ENCODE measurements around the gene AHSA1. TPM values are rescaled to one million over a fixed set of nuclear protein-coding genes. Genes with fewer than 3 reads are reported as not detected.

AHSA1 gene
- total RNA-seq, 1 experiment from 2014 or later: 674 TPM

DNA sequence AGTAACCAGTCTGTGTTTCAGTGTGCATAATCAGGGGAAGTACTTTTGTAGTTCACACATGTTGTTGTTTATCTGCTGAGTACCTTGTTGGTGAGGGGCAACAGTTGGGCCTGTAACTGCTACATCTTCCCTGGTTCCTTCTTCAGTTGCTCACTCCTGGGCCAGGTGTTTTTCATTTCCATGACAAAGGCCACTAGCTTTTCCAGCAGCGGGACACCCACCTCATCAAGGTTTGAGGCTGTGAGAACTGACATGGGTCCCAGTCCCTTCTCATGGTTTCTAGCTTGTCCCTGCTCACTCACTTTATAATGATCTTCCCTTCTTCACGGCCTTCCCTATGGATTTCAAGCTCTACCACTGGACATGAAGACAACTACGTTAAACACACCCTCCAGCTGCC, 33.0 kb upstream of the AHSA1 start:
- ChIA-PET CTCF (no interaction called here), POLR2A (ENCODE audit: unreplicated experiment) (no interaction called here)
- Histone ChIP-seq H3K4me1 (replicated peaks; ENCODE audit: insufficient read depth) (no peaks in the 10 kb centered on the region), H3K36me3 (ENCODE audit: low read depth) (peaks cover 35% of the 10 kb centered on the region; the same call in 1 of the 2 replicates), H3K79me2 (ENCODE audit: low read depth) (no peaks in the 10 kb centered on the region), H3F3A (ENCODE audit: insufficient read depth, low read depth) (0 out of 2 replicates have a peak, but pooled peaks cover 8% of the 10 kb centered on the region), H3K27ac (no peak overlapping the region), H3K27me3 (ENCODE audit: insufficient read depth, low read depth) (no peaks in the 10 kb centered on the region), H4K20me1 (ENCODE audit: insufficient read depth) (no peaks in the 10 kb centered on the region), H3K9me2 (ENCODE audit: insufficient read depth) (no peaks in the 10 kb centered on the region), H2AFZ (no peak overlapping the region), H3K4me3 (no peak overlapping the region), H3K4me2 (no peak overlapping the region), H3K9me3 (ENCODE audit: insufficient read depth, low read depth) (peaks cover under 1% of the 10 kb centered on the region; the same call in 1 of the 2 replicates)
- BruUV-seq (replicated peaks): no TSS peak
- intact Hi-C loops (cut with micrococcal nuclease; ENCODE audit: unreplicated experiment): no loop called here
- DNase-seq: no peak
- TF ChIP-seq, protein P1, sequence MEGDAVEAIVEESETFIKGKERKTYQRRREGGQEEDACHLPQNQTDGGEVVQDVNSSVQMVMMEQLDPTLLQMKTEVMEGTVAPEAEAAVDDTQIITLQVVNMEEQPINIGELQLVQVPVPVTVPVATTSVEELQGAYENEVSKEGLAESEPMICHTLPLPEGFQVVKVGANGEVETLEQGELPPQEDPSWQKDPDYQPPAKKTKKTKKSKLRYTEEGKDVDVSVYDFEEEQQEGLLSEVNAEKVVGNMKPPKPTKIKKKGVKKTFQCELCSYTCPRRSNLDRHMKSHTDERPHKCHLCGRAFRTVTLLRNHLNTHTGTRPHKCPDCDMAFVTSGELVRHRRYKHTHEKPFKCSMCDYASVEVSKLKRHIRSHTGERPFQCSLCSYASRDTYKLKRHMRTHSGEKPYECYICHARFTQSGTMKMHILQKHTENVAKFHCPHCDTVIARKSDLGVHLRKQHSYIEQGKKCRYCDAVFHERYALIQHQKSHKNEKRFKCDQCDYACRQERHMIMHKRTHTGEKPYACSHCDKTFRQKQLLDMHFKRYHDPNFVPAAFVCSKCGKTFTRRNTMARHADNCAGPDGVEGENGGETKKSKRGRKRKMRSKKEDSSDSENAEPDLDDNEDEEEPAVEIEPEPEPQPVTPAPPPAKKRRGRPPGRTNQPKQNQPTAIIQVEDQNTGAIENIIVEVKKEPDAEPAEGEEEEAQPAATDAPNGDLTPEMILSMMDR (conservative IDR thresholded peaks at IDR 0.05): no peak
- TF ChIP-seq EZH2 (IDR thresholded peaks at IDR 0.05; ENCODE audit: low read depth): no peak

DNA sequence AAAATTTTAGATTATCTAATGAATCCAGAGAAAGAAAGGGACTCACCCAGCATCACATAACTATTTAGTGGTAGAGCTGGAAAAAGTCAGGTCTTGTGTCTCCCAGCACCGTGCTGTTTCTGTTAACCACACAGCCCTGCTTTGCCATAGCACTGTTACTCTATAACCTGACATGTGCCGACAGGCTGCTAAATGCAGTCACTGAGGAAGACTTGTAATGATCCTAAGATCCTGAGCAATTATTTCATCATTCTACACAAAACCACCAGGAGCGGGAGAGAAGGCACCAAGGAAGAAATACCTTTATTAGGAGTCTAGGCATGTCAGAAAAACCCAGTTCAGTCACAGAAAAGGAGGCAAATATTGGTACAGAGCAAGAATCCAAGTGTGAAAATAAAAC, 31.5 kb upstream of the AHSA1 start:
- Histone ChIP-seq H3F3A (ENCODE audit: insufficient read depth, low read depth) (0 out of 2 replicates have a peak, but pooled peaks cover 7% of the 10 kb centered on the region), H3K9me2 (ENCODE audit: insufficient read depth) (no peaks in the 10 kb centered on the region; the same call in 1 of the 2 replicates), H3K27me3 (ENCODE audit: insufficient read depth, low read depth) (no peaks in the 10 kb centered on the region), H2AFZ (no peak overlapping the region), H3K4me1 (replicated peaks; ENCODE audit: insufficient read depth) (no peaks in the 10 kb centered on the region), H3K9me3 (ENCODE audit: insufficient read depth, low read depth) (no peaks in the 10 kb centered on the region), H3K4me3 (no peak overlapping the region), H3K36me3 (ENCODE audit: low read depth) (peaks cover 36% of the 10 kb centered on the region; the same call in 1 of the 2 replicates), H3K27ac (no peak overlapping the region), H3K4me2 (no peak overlapping the region), H3K79me2 (ENCODE audit: low read depth) (no peaks in the 10 kb centered on the region), H4K20me1 (ENCODE audit: insufficient read depth) (no peaks in the 10 kb centered on the region)
- intact Hi-C loops (cut with micrococcal nuclease; ENCODE audit: unreplicated experiment): no loop called here
- no peak for TF ChIP-seq EZH2 (IDR thresholded peaks at IDR 0.05; ENCODE audit: low read depth)
- TF ChIP-seq, protein P1 (conservative IDR thresholded peaks at IDR 0.05): no peak
- no TSS peak for BruUV-seq (replicated peaks)
- DNase-seq: no peak
- POLR2A ChIA-PET (ENCODE audit: unreplicated experiment): no interaction called here
- CTCF ChIA-PET: interaction anchor here (0.5 kb wide), 1 partner anchor 552 kb away, joined by 4 read pairs; no protein-coding TSS in a partner anchor

DNA sequence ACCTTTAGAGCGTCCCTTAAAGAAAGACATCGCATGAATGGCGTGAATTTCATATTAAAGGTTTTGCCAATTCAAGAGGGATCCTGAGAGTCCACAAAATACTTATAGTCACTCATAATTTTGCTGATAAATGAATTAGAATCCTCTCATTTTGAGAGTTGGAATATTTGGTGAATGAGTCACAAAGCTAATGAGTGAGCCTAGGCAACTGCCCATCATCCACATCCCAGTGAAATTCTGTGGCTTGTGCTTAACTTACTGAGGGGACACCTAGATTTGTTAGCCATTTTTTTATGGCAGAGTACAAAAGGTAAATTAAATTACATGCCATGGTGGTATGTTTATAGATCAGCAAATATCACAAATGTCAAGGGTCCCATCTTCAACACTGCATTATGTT, 21.9 kb upstream of the AHSA1 start:
- Histone ChIP-seq H3K9me2 (ENCODE audit: insufficient read depth) (no peaks in the 10 kb centered on the region; the same call in 1 of the 2 replicates), H3K9me3 (ENCODE audit: insufficient read depth, low read depth) (no peaks in the 10 kb centered on the region), H3K79me2 (ENCODE audit: low read depth) (no peaks in the 10 kb centered on the region), H4K20me1 (ENCODE audit: insufficient read depth) (no peaks in the 10 kb centered on the region), H3K4me2 (no peak overlapping the region), H2AFZ (no peak overlapping the region), H3K4me3 (no peak overlapping the region), H3F3A (ENCODE audit: insufficient read depth, low read depth) (no peaks in the 10 kb centered on the region), H3K27me3 (ENCODE audit: insufficient read depth, low read depth) (no peaks in the 10 kb centered on the region), H3K36me3 (ENCODE audit: low read depth) (peaks cover 38% of the 10 kb centered on the region), H3K4me1 (replicated peaks; ENCODE audit: insufficient read depth) (no peaks in the 10 kb centered on the region), H3K27ac (no peak overlapping the region)
- DNase-seq: no peak
- intact Hi-C loops (cut with micrococcal nuclease; ENCODE audit: unreplicated experiment): no loop called here
- ChIA-PET POLR2A (ENCODE audit: unreplicated experiment) (no interaction called here), CTCF (no interaction called here)
- BruUV-seq (replicated peaks): no TSS peak
- no peak for TF ChIP-seq EZH2 (IDR thresholded peaks at IDR 0.05; ENCODE audit: low read depth)
- TF ChIP-seq, protein P1 (conservative IDR thresholded peaks at IDR 0.05): no peak
